Esophagus muscularis mucosa (tissue), 3 donors: ENCODE measurements around the gene TMEM9B.

Source experiments
- POLR2A ChIP-seq: fragments of 450-650 bp; IDR thresholded peaks from one replicate; pipeline ENCODE4 v1.6.1; 2017; ENCODE audit warnings: antibody characterized with exemption, moderate library complexity, mild to moderate bottlenecking, low read depth
- POLR2AphosphoS5 ChIP-seq, 2 donors: sonication (generic); formaldehyde crosslinking; IDR thresholded peaks; one replicate each; pipeline ENCODE4 v1.6.1; 2017; ENCODE audit warnings: antibody characterized with exemption in 2 of 2
- TF ChIP-seq, protein P1 (sequence below), 3 experiments: fragments of 200-600 bp in 2 of 3; fragments of 450-650 bp in 1 of 3; sonication (generic) in 2 of 3; IDR thresholded peaks; one replicate each; pipeline ENCODE4 v1.5.1; 2017 to 2019; ENCODE audit warnings: antibody characterized with exemption in 3 of 3, mild to moderate bottlenecking in 2 of 3, moderate library complexity in 1 of 3

DNA sequence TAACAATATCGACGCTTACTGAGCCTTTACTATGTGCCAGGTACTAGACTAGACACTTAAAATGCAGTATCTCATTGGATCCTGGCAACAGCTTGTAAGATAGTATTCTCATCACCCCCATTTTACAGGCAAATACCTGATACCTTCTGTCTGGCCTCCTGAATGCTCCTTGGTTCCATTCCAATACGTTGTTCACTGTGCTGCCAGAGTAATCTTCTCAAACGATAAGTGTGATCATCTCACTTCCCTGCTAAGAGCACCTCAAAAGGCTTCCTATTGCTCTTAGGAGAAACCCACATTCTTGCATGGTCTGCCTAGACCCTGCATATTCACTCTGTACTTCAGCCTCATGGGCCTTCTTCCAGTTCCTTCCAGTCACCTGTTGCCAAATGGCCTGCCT, 40.8 kb upstream of the TMEM9B start:
- TF ChIP-seq POLR2AphosphoS5 (IDR thresholded peaks at IDR 0.05): no peak
- TF ChIP-seq, protein P1, sequence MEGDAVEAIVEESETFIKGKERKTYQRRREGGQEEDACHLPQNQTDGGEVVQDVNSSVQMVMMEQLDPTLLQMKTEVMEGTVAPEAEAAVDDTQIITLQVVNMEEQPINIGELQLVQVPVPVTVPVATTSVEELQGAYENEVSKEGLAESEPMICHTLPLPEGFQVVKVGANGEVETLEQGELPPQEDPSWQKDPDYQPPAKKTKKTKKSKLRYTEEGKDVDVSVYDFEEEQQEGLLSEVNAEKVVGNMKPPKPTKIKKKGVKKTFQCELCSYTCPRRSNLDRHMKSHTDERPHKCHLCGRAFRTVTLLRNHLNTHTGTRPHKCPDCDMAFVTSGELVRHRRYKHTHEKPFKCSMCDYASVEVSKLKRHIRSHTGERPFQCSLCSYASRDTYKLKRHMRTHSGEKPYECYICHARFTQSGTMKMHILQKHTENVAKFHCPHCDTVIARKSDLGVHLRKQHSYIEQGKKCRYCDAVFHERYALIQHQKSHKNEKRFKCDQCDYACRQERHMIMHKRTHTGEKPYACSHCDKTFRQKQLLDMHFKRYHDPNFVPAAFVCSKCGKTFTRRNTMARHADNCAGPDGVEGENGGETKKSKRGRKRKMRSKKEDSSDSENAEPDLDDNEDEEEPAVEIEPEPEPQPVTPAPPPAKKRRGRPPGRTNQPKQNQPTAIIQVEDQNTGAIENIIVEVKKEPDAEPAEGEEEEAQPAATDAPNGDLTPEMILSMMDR (IDR thresholded peaks at IDR 0.05): no peak
- TF ChIP-seq POLR2A: no peak
